ENCODE measurements around the gene BCL2. TPM values are rescaled to one million over a fixed set of nuclear protein-coding genes. Genes with fewer than 3 reads are reported as not detected.

Gene BCL2
- total RNA-seq, 1 experiment from 2014 or later, result 2.5 TPM

- ChIA-PET POLR2A (no interaction called here), RAD21 (ENCODE audit: low non-redundant PET in 1 of 2, low total read pairs in 2 of 2, uncharacterized antibody in 2 of 2, unreplicated experiment in 2 of 2) (no interaction called here), CTCF (no interaction called here)
- no peak for ATAC-seq
- Histone ChIP-seq H3K36me3 (ENCODE audit: control insufficient read depth in 1 of 2, insufficient read depth in 2 of 2, low read length in 2 of 2) (peaks cover 28 to 31% of the 10 kb centered on the region in 2 experiments; a peak in 3 of 4 replicates), H3K4me2 (ENCODE audit: low read length) (no peak overlapping the region), H3K4me3 (replicated peaks in 1 of 2; ENCODE audit: low read depth in 1 of 2, low read length in 2 of 2) (no peak overlapping the region), H3K27me3 (ENCODE audit: insufficient read depth, low read length) (no peaks in the 10 kb centered on the region), H3K9ac (ENCODE audit: low read length) (no peak overlapping the region), H3K9me2 (ENCODE audit: insufficient read depth) (no peaks in the 10 kb centered on the region), H3K4me1 (ENCODE audit: control insufficient read depth in 1 of 2, insufficient read depth in 2 of 2, low read length in 2 of 2) (no peaks in the 10 kb centered on the region), H4K20me1 (ENCODE audit: insufficient read depth) (no peaks in the 10 kb centered on the region), H3K79me2 (ENCODE audit: insufficient read depth, low read length) (no peaks in the 10 kb centered on the region), H3K9me3 (ENCODE audit: control insufficient read depth in 1 of 2, insufficient read depth in 1 of 2, low read depth in 1 of 2, low read length in 2 of 2) (no peaks in the 10 kb centered on the region), H3K27ac (ENCODE audit: low read depth, low read length) (no peak overlapping the region), H2AFZ (ENCODE audit: low read depth, low read length, poor library complexity, severe bottlenecking) (no peak overlapping the region)
- DNase-seq (ENCODE audit: low read depth, low spot score), result no peak
- BruUV-seq (replicated peaks), result no TSS peak
- TF ChIP-seq ZNF274 (IDR thresholded peaks at IDR 0.05; ENCODE audit: low read depth, low read length) (no peak), POLR2AphosphoS5 (IDR thresholded peaks at IDR 0.05; ENCODE audit: low read depth, low read length) (no peak), MAX (IDR thresholded peaks at IDR 0.05) (no peak), YY1 (IDR thresholded peaks at IDR 0.05; ENCODE audit: extremely low read depth, insufficient replicate concordance, low read depth, low read length) (no peak), JUND (IDR thresholded peaks at IDR 0.05) (no peak), RAD21 (IDR thresholded peaks at IDR 0.05; ENCODE audit: low read depth) (no peak), CEBPB (IDR thresholded peaks at IDR 0.05; ENCODE audit: low read depth) (no peak), FOSL1 (IDR thresholded peaks at IDR 0.05; ENCODE audit: low read depth) (no peak), ZFX (IDR thresholded peaks at IDR 0.05) (no peak), SRF (IDR thresholded peaks at IDR 0.05; ENCODE audit: low read depth) (no peak), REST (IDR thresholded peaks at IDR 0.05; ENCODE audit: low read depth) (no peak), EGR1 (IDR thresholded peaks at IDR 0.05; ENCODE audit: low read depth) (no peak), SIN3A (IDR thresholded peaks at IDR 0.05; ENCODE audit: low read depth) (no peak), ELF1 (IDR thresholded peaks at IDR 0.05; ENCODE audit: borderline replicate concordance, low read depth) (no peak), ATF3 (IDR thresholded peaks at IDR 0.05) (no peak), POLR2A (IDR thresholded peaks at IDR 0.05; ENCODE audit: borderline replicate concordance, extremely low read depth, insufficient read depth, insufficient read length) (no peak), SP1 (IDR thresholded peaks at IDR 0.05; ENCODE audit: low read depth) (no peak), EZH2phosphoT487 (IDR thresholded peaks at IDR 0.05; ENCODE audit: borderline replicate concordance) (no peak), EZH2 (IDR thresholded peaks at IDR 0.05) (no peak), TCF7L2 (IDR thresholded peaks at IDR 0.05; ENCODE audit: borderline replicate concordance, extremely low read depth, insufficient read depth, insufficient read length) (no peak)
- intact Hi-C loops (cut with micrococcal nuclease), result loop anchor here (10.0 kb wide), 1 partner anchor 496 kb away; no protein-coding TSS in a partner anchor
Measured at GRCh38 chr18:63348508-63349136, 29.1 kb upstream of the BCL2 start.
